Dedifferentiated amniotic fluid mesenchymal stem cell (primary cell): ENCODE measurements around the gene C1D.

Source experiments
- DNase-seq: peaks from one replicate; pipeline ENCODE4 v3.0.0-alpha.2; 2016; ENCODE audit errors: extremely low spot score

C1D gene

GRCh38 chr2:68057658-68058396 is 5.0 kb downstream of the C1D start:
- no peak for DNase-seq

GRCh38 chr2:68052717-68053422 is 9.9 kb downstream of the C1D start:
- DNase-seq = no peak

GRCh38 chr2:68050353-68050752 is 12.5 kb downstream of the C1D start:
- DNase-seq = no peak

GRCh38 chr2:68046642-68047240 is 16.1 kb downstream of the C1D start:
- DNase-seq = no peak

GRCh38 chr2:68046224-68046623 is 16.6 kb downstream of the C1D start:
- no peak for DNase-seq

GRCh38 chr2:68045342-68045741 is 17.5 kb downstream of the C1D start:
- no peak for DNase-seq

GRCh38 chr2:68044099-68044498 is 18.7 kb downstream of the C1D start:
- peak; percentile 20 for DNase-seq

- DNase-seq = no peak
Observed at GRCh38 chr2:68043695-68044094, 19.1 kb downstream of the C1D start.

- no peak for DNase-seq
Observed at GRCh38 chr2:68043032-68043431, 19.8 kb downstream of the C1D start.

- DNase-seq = no peak
Observed at GRCh38 chr2:68041704-68042245, 21.0 kb downstream of the C1D start.

- DNase-seq = no peak
Observed at GRCh38 chr2:68040078-68040477, 22.7 kb downstream of the C1D start.

- DNase-seq = no peak
Observed at GRCh38 chr2:68039317-68039716, 23.5 kb downstream of the C1D start.

- DNase-seq = no peak
Observed at GRCh38 chr2:68032702-68033101, 30.1 kb downstream of the C1D start.

GRCh38 chr2:68031542-68032160 is 31.2 kb downstream of the C1D start:
- DNase-seq = peak; percentile 78

- DNase-seq = no peak
Observed at GRCh38 chr2:68031043-68031442, 31.8 kb downstream of the C1D start.

- DNase-seq = no peak
Observed at GRCh38 chr2:68030529-68030928, 32.3 kb downstream of the C1D start.

GRCh38 chr2:68027959-68028358 is 34.8 kb downstream of the C1D start:
- DNase-seq = no peak

- no peak for DNase-seq
Observed at GRCh38 chr2:68024450-68024849, 38.4 kb downstream of the C1D start.

GRCh38 chr2:68023904-68024303 is 38.9 kb downstream of the C1D start:
- DNase-seq = no peak

GRCh38 chr2:68018727-68019126 is 44.1 kb downstream of the C1D start:
- DNase-seq = no peak

- DNase-seq = no peak
Observed at GRCh38 chr2:68009526-68009925, 53.3 kb downstream of the C1D start.

GRCh38 chr2:68000170-68000825 is 62.5 kb downstream of the C1D start:
- no peak for DNase-seq
